Gastroesophageal sphincter (tissue), 3 donors: ENCODE results near the gene P2RY14.

ENCODE experiments used
- CTCF ChIP-seq, 4 experiments: fragments of 200-600 bp in 2 of 4; fragments of 450-650 bp in 2 of 4; sonication (generic) in 1 of 4; IDR thresholded peaks; one replicate each; pipeline ENCODE4 v1.5.1; 2017 to 2019; ENCODE audit warnings: antibody characterized with exemption in 4 of 4, mild to moderate bottlenecking in 2 of 4, moderate library complexity in 2 of 4
- EP300 ChIP-seq: sonication (generic); formaldehyde crosslinking; IDR thresholded peaks from one replicate; pipeline ENCODE4 v1.6.1; 2017; ENCODE audit warnings: antibody characterized with exemption, mild to moderate bottlenecking
- POLR2A ChIP-seq, 2 donors: fragments of 450-650 bp; IDR thresholded peaks; one replicate each; pipeline ENCODE4 v1.6.1; 2017; ENCODE audit warnings: antibody characterized with exemption in 2 of 2, mild to moderate bottlenecking in 2 of 2, moderate library complexity in 1 of 2
- POLR2AphosphoS5 ChIP-seq: sonication (generic); formaldehyde crosslinking; IDR thresholded peaks from one replicate; pipeline ENCODE4 v1.6.1; 2017; ENCODE audit warnings: antibody characterized with exemption

GRCh38 chr3:151276687-151277042 lies 1.7 kb downstream of the P2RY14 start:
- TF ChIP-seq CTCF (IDR thresholded peaks at IDR 0.05) (no peak), EP300 (no peak), POLR2A (IDR thresholded peaks at IDR 0.05) (no peak), POLR2AphosphoS5 (no peak)
